Calu3 (cell line): ENCODE data around the gene TPCN2. TPM values are rescaled to one million over a fixed set of nuclear protein-coding genes. Genes with fewer than 3 reads are reported as not detected.

Experiments
- BruUV-seq: library from RNA; stranded (reverse); fragments of 400-500 nt; replicated peaks from 2 replicates; lab custom pipeline; 2021; lab: Mats Ljungman, UMichigan
- CTCF ChIA-PET: fragments of 300-600 bp; sonication (Branson Sonifier 250); formaldehyde crosslinking; loops from one replicate; lab custom pipeline; 2022; ENCODE audit warnings: antibody characterized with exemption; lab: Charles Lee
- DNase-seq: peaks from one replicate; pipeline ENCODE4 v3.0.0; 2022
- H3K27ac Mint-ChIP-seq: one replicate; pipeline ENCODE4 v1.8.0; 2022; ENCODE audit warnings: mixed read lengths; ENCODE audit not compliant: unreplicated experiment
- H3K27me3 Mint-ChIP-seq: one replicate; pipeline ENCODE4 v1.8.0; 2022; ENCODE audit warnings: mixed read lengths; ENCODE audit not compliant: unreplicated experiment
- H3K36me3 Mint-ChIP-seq: one replicate; pipeline ENCODE4 v1.8.0; 2022; ENCODE audit warnings: mild to moderate bottlenecking, moderate library complexity, mixed read lengths; ENCODE audit not compliant: insufficient read depth, unreplicated experiment
- H3K4me1 Mint-ChIP-seq: one replicate; pipeline ENCODE4 v1.8.0; 2022; ENCODE audit warnings: mild to moderate bottlenecking, low read depth, mixed read lengths; ENCODE audit not compliant: unreplicated experiment
- H3K4me3 Mint-ChIP-seq: one replicate; pipeline ENCODE4 v1.8.0; 2022; ENCODE audit warnings: mild to moderate bottlenecking, low read depth, moderate library complexity, mixed read lengths; ENCODE audit not compliant: unreplicated experiment
- H3K9me3 Mint-ChIP-seq: one replicate; pipeline ENCODE4 v1.8.0; 2022; ENCODE audit warnings: low read depth, mixed read lengths; ENCODE audit not compliant: unreplicated experiment
- intact Hi-C: fragments of 100-400 bp; cut with micrococcal nuclease; formaldehyde crosslinking; loops from one replicate; pipeline ENCODE4 v1.10.0; 2022; ENCODE audit not compliant: unreplicated experiment
- total RNA-seq: library from RNA; stranded (reverse); gene quantifications from 2 replicates; pipeline ENCODE4 v1.2.3, GENCODE V29; 2022
- TF ChIP-seq, protein P1 (sequence below): fragments of 200-600 bp; IDR thresholded peaks from one replicate; pipeline ENCODE4 v1.8.0; 2022; ENCODE audit warnings: antibody characterized with exemption; ENCODE audit not compliant: unreplicated experiment

The TPCN2 gene
- total RNA-seq, 1 experiment from 2014 or later: 21.9 TPM

DNA sequence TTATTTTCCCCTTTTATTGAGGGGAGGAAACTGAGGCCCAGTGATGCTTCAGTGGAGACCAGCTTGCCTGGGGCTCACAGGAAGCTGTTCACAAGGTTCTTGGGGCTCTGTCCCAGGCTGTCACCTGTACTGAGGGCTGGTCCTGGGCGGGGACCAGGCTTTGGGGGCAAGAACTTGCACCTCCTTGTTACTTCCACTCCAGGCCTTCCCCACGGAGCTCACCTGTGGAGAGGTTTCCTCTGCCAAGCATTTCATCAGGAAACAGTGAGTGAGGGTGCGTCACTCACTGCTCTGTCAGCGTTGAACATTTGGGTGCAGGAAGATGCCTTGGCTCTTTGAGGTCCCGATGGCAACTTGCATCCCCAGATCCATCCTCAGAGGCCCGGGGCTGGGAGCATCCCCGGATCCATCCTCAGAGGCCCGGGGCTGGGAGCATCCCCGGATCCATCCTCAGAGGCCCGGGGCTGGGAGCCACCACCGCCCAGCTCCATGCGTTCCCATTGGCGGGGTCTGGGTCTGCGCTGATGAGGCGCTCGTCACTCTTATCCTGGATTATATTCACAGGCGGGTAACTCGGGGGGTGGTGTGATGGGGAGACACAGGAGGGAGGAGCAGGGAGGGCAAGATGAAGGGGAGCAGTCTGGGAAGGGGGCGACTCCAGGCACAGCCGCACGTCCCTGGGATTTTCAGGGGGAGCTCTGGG is 105.6 kb downstream of the TPCN2 start:
- Mint-ChIP-seq H3K36me3 (no peaks in the 10 kb centered on the region), H3K4me1 (no peaks in the 10 kb centered on the region), H3K4me3 (no peak overlapping the region), H3K27me3 (no peaks in the 10 kb centered on the region), H3K9me3 (peaks cover 5% of the 10 kb centered on the region), H3K27ac (no peak overlapping the region)
- no peak for DNase-seq
- TF ChIP-seq, protein P1, sequence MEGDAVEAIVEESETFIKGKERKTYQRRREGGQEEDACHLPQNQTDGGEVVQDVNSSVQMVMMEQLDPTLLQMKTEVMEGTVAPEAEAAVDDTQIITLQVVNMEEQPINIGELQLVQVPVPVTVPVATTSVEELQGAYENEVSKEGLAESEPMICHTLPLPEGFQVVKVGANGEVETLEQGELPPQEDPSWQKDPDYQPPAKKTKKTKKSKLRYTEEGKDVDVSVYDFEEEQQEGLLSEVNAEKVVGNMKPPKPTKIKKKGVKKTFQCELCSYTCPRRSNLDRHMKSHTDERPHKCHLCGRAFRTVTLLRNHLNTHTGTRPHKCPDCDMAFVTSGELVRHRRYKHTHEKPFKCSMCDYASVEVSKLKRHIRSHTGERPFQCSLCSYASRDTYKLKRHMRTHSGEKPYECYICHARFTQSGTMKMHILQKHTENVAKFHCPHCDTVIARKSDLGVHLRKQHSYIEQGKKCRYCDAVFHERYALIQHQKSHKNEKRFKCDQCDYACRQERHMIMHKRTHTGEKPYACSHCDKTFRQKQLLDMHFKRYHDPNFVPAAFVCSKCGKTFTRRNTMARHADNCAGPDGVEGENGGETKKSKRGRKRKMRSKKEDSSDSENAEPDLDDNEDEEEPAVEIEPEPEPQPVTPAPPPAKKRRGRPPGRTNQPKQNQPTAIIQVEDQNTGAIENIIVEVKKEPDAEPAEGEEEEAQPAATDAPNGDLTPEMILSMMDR: no peak
- CTCF ChIA-PET: interaction anchor here (0.6 to 0.7 kb wide), 2 partner anchors 124 to 694 kb away, joined by 4 read pairs; no protein-coding TSS in a partner anchor
- BruUV-seq: no TSS peak
- intact Hi-C loops: no loop called here

DNA sequence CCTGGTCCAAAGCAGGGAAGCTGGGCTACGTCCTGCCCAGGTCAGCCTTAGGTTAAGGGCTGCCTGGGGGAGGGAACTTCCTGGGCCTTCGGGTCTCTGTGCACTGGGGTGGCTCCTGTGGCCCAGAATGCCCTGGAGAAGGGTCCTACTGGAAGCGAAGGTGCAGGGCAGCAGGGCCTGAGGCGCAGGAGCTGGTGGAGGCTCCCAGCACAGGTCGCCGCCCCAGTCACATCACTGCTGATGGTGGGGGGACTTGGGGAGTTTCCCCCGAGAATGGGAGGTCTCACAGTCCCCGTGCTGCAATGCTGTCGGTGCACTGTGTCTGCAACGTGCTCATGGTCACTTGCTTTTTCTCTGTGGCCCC is 106.2 kb downstream of the TPCN2 start:
- no peaks in the 10 kb centered on the region for H3K36me3 Mint-ChIP-seq
- H3K4me1 Mint-ChIP-seq: no peaks in the 10 kb centered on the region
- no peaks in the 10 kb centered on the region for H3K27me3 Mint-ChIP-seq
- H3K9me3 Mint-ChIP-seq: peaks cover 5% of the 10 kb centered on the region
- DNase-seq: no peak
- CTCF ChIA-PET: interaction anchor here (0.6 kb wide), 1 partner anchor 123 kb away, joined by 4 read pairs; no protein-coding TSS in a partner anchor
- TF ChIP-seq, protein P1: no peak
- H3K4me3 Mint-ChIP-seq: no peak overlapping the region
- no TSS peak for BruUV-seq
- intact Hi-C loops: no loop called here
- H3K27ac Mint-ChIP-seq: no peak overlapping the region

DNA sequence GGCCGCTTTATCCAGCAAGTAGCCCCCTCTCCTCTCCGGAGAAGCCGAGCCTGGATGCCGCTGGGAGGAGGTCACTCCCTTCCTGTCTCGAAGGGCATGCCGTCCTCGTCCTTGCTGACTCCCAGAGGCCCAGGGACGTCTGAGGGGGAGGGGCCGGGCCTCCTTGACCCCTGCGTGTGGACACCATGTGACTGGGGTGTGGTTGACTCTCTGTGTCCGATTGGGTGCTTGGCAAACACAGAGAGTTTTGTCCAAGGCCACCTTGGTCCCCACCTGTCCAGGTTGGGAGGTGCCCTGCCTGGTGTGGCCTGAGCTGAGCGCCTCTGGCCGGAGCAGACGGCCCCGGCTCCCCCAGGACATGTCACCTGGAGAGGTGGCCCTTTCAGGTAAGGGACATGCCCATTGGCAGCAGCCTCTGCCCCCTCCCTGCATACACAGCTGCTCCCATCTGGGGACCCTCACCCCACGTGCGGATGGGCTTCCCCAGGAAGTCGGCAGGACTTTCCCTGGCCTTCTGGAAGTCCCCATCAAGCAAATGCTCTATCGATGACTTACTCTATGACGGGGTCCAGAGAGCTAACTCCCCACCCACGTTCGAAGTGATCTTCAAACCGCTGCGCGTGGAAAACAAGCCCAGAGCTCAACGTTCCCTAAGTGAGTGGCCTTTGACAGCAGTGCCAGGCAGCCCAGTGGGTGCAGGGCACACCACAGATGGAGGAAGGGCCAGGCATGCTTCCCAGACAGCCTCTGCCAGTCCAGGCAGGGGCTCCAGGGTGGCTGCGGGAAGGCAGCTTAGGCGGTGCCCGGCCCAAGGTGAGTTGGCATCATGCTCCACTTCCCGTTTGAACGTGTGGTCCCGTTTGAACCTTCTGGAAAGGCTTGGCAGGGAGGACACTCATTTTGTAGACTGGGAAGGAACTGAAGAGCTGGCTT is 106.8 kb downstream of the TPCN2 start, which contains the start of gene SMIM38:
SMIM38 (plus strand) TSS at position 634 of the 933 bp plus-strand sequence. CDS start 1,912 bp downstream, outside the sequence.
- Mint-ChIP-seq H3K36me3 (no peaks in the 10 kb centered on the region), H3K4me3 (peak within 1 kb of the TSS; percentile 43), H3K27me3 (no peaks in the 10 kb centered on the region), H3K4me1 (no peaks in the 10 kb centered on the region), H3K27ac (peak within 1 kb of the TSS; percentile 52), H3K9me3 (peaks cover 4% of the 10 kb centered on the region)
- TF ChIP-seq, protein P1: no peak
- BruUV-seq: no TSS peak
- intact Hi-C loops: no loop called here
- CTCF ChIA-PET: interaction anchor here (1.6 kb wide), 1 partner anchor 11 kb away, joined by 5 read pairs; no protein-coding TSS in a partner anchor
- no peak for DNase-seq

DNA sequence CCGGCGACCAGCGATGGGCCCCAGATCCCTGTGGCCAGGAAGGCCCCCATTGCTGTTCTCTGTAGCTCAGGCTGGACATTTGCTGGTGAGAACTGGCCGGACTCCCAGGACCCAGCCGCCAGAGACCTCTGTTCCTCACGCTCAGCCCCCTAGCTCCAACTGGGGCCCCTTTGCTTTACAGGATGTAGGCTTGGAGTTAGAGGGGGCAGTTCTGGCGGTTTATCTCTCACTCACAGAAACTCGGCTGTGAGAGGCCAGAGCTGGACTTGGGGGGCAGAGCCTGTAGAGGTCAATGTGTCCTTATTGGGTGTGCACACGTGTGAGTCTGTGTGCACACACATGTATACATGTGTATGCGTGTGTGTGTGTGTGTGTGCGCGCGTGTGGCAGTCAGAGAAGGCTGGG is 107.5 kb downstream of the TPCN2 start:
- Mint-ChIP-seq H3K27me3 (no peaks in the 10 kb centered on the region), H3K27ac (no peak overlapping the region), H3K4me3 (peak overlapping the region; percentile 43), H3K4me1 (no peaks in the 10 kb centered on the region), H3K9me3 (no peaks in the 10 kb centered on the region), H3K36me3 (no peaks in the 10 kb centered on the region)
- no peak for DNase-seq
- CTCF ChIA-PET: interaction anchor here (1.0 to 1.6 kb wide), 3 partner anchors 10 to 141 kb away, joined by 3 to 5 read pairs (median 3); no protein-coding TSS in a partner anchor
- TF ChIP-seq, protein P1: no peak
- no TSS peak for BruUV-seq
- intact Hi-C loops: no loop called here
